T-helper 2 cell (primary cell): ENCODE results near the gene BBS5.
"Not testable (repeated sequence)": the region's sequence is repeated elsewhere in the genome, so short reads cannot be mapped to it uniquely, and the experiment has no call there.

Experiments
- DNase-seq, 5 experiments: peaks; one replicate each; pipeline versions ENCODE4 v3.0.0 to v3.0.0-alpha.2; 2012 to 2022
- total RNA-seq, 2 donors: gene quantifications; one replicate each; lab custom pipeline; 2026; lab: John Stamatoyannopoulos, UW

Gene BBS5
- 1.4 to 2.5 reads per million in 2 donors for total RNA-seq

DNA sequence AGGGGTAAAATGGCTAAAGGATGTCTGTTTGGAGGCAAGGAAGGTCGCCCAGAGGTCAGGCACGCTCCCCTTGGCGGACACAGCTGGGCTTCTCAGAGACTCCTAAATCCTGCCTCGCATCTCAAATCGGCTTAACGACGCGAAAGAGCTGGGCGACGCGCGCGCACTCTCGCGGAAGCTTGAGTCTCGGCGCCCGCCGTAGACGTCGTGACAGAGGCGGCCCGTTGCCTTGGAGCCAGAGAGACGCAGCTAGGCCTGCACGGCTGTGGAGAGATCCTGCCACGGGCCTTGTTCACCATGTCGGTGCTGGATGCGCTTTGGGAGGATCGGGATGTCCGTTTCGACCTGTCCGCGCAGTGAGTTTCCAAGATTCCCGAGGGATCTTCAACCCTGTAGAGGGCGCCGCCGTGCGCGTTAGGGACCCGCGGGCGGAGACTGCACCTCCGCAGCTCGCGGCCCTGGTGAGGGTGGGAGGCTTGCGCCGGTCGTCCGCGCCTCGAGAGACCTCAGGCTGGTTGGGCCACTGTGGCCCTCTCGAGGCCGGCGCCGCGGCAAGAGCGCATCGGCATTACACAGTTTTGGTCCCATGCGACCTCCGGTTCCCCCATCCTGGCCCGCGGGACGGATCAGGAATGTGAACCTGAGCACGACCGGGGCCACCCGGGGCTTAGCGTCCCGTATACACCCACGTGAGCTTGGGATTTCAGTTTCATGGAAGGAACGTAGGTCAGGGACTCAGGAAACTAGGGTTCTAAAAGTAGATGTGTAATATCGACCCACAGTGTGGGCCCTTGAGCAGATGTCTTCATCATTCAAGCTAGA, at the start of gene BBS5:
Gene BBS5, plus strand, starts transcription at position 238 of the 822 bp plus-strand sequence. Its CDS starts 60 bp downstream, at position 298.
- peak; percentile 20 to 86 (median 49) for DNase-seq

DNA sequence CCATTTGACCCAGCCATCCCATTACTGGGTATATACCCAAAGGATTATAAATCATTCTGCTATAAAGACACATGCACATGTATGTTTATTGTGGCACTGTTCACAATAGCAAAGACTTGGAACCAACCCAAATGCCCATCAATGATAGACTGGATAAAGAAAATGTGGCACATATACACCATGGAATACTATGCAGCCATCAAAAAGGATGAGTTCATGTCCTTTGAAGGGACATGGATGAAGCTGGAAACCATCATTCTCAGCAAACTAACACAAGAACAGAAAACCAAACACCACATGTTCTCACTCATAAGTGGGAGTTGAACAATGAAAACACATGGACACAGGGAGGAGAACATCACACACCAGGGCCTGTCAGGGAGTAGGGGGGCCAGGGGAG, 47.5 kb upstream of the BBS5 start:
- DNase-seq: not testable (repeated sequence)

DNA sequence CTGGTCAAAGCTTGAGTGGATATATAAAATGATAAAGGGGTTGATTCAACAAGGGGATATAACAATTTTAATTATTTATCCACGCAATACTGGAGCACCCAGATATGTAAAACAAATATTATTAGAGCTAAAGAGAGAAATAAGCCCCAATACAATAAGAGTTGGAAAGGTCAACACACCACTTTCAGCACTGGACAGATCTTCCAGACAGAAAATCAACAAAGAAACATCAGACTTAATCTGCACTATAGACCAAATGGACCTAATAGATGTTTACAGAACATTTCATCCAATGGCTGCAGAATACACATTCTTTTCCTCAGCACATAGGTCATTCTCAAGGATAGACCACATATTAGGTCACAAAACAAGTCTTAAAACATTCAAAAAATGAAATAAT, 45.1 kb upstream of the BBS5 start:
- not testable (repeated sequence) for DNase-seq

DNA sequence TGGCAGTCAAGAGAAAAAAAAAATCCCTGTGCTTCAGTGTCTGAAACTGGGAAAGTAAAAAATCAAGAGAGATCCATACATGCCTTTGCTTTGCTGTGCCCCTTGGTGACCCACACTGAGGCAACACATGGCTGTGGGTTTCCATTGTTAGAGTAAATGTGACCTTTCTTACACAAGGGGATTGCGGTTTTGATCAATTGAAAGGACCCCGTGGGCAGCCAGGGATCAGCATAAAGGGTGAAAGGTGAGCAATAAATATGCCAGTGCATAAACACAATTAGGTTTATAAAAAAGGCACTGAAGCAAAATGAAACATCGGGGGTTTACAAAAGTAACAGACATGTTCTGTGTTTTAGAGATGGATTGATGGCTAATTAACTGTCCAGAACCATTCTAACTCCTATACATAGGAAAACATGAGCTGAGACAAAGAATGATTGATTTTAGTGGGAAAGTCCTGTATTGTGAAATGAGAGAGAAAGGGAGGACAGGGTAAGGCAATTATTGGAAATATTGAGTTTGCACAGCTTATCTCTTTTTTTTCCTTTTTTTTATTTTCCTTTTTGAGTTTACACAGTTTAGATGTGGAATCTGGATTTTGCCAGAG, 40.7 kb upstream of the BBS5 start:
- DNase-seq: no peak

DNA sequence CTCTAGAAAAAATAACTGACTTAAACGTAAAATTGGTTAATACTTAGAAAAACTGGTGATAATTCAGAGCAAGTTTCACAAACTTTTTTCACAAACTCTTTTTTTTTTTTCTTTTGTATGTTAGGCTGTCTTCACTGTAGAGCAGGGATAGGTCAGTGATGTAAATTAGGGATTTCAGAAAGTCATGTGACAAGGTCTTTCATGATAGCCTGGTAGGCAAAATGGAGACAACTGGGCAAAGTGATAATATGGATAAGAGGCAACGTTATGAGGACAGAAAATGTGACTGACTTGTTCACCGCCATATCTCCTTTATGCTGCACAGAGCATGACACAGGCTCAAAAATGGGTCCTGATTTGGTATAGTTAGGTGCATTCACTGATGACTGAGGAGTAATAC, 39.4 kb upstream of the BBS5 start:
- DNase-seq: no peak

DNA sequence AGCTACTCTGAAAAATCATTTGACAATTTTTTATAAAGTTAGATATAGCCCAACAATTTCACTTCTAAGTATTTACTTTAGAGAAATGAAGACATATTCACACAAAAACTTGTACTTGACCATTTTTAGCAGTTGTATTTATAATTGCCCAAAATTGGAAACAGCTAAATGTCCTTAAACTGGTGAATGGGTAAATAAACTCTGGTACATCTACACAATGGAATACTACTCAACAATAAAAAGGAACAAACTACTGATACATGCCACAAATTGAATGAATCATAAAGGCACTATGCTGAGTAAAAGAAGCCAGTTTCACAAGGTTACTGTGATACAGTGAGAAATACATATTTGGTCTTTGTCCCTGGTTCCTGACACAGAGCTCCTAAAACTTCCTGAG, 32.8 kb upstream of the BBS5 start:
- no peak for DNase-seq

DNA sequence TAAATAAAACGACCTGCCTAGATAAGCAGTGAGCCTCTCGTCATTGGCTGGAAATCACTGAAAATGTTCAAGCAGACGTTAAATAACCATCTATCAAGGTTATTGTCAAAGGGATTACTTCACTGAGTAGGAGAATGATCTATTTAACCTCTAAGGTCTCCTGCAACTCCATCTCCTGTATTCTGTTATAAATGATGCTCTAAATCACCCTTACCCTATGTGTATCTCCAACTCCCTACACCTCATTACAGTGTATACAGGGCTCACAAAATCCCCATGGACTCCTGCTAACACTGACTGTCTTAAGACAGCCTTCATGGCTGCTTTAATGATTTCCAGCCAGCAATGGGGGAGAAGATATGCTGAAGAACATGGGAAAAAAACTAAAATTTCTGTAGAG, 31.0 kb upstream of the BBS5 start:
- DNase-seq: no peak

DNA sequence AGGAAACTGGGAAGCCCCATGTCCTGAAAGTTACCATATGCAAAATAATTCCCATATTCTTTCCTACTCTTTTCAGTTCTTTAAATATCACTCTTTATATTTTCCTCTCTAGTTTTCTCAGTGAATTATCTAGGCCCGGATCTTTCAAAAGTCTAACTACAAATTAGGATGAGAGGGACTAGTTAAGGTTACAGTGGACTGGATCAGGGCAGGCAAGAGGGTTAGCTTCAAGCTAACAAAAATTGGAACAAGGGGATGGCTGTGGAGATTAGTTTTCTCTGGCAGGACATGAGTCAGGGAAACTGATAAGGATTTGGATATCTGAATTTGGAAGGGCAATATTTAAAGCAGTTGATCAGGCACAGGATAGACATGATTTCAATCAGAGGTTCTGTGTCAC, 30.4 kb upstream of the BBS5 start:
- no peak for DNase-seq

DNA sequence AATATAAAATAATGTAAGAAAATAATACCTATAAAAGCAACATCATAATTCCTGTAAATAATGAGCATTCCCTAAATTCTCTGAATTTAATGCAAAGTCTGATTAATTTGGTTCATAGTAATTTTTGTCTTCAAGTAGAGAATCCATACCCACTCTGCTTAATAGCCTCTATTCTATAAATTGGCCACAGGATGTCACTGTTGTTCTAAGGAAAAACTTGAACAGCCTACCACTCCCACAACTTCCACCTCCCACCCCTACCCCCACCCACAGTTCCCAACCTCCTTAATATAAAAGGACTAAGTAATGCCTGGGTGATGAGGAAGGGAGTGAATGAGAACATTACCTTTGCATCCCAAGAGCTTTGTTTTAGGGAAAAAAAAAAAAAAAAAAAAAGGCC, 27.2 kb upstream of the BBS5 start:
- peak in 1 of 5 experiments; percentile 34 for DNase-seq

DNA sequence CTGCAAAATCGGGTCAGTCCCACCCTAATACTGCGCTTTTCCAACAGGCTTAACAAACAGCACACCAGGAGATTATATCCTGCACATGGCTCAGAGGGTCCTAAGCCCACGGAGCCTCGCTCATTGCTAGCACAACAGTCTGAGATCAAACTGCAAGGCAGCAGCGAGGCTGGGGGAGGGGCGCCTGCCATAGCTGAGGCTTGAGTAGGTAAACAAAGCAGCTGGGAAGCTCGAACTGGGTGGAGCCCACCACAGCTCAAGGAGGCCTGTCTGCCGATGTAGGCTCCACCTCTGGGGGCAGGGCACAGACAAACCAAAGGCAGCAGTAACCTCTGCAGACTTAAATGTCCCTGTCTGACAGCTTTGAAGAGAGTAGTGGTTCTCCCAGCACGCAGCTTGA, 26.2 kb upstream of the BBS5 start:
- not testable (repeated sequence) for DNase-seq

DNA sequence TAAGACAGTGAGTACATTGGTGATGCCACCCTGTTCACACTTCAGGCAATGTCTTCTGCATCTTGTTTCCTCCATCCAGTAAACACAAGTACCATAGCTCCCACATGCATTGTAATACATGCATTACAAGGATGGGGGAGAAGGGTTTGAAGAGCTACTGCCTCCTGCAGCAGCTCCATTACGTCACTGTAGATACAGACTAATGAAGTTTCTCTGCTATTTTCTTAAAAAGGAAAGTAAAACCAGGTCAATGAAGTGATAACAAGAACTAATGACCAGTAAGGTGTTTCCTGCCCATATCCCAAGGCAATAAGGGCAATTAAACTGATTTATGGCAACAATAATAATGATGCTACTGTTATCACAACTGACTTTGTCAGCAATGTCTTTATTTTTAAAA, 18.2 kb upstream of the BBS5 start:
- DNase-seq: no peak

DNA sequence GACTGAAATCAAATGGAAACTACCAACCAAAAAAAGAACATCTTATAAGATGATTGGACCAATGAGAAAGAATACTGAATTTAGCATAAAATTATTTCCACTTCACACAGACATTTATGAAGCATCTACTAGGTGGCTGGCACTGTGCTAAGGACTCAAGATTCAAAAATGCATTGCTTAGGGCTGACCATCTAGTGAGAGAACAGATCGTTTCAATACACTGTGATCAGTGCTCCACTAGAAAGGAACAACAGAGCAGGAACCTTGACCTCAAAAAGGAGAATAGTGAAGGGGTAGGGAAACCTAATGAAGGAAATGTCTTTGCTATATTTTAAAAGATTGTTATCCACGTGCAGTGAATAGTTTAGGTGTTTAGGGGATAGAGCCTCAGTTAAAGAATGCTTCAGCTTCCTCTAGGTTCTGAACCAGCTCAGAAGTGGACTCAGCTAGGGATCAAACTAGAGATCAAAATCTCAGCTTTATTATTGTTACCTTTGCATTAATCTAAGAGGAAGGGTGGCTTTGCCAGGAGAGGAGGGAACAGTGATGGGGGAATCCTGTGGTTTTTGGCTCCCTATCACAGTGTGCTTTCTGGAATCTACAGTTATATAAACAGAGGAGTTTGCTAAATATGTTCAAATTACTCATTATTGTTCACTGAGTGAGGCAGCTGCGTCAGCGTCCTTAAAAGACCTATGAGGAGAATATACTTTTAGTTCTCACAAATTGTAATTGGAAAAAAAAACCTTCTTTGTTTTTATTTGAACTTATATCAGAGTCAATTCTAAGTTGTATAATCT, 16.2 kb upstream of the BBS5 start:
- DNase-seq: no peak

DNA sequence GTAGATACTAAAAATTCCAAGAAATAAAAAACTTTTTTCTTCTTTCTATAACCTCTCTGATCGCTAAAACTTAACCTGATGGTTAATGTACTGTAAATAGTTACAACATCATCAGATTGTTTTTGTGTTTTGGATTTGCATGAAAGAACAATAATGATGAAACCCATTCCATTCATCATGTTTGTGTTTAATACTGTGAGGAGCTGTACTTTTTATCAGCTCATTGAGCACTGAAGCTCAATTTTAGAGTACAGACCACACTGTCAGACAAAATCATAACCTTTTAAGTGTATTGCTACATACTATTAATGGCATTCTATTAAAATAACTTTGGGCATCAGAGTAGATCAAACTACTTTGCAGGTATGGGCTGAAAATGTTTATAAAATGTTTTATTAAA, 14.8 kb upstream of the BBS5 start:
- no peak for DNase-seq

DNA sequence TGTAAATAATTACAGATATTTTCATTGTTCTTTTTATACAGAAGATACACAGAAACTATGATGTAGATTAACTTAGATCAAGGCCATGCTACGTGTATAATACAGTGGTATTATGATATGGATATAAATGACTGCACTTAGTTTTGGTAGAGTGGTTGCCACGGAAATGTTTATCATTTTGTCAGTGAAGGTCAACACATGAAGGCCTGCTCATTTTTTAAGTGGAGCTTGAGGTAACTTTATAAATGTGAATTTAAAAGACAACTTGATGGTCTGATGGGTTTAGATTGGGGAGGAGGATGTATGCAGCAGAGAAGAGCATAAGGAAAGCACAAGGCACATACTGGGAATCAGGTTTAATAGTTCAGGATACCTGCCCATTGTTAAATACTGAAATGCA, 14.4 kb upstream of the BBS5 start:
- DNase-seq: peak in 1 of 5 experiments; percentile 62

DNA sequence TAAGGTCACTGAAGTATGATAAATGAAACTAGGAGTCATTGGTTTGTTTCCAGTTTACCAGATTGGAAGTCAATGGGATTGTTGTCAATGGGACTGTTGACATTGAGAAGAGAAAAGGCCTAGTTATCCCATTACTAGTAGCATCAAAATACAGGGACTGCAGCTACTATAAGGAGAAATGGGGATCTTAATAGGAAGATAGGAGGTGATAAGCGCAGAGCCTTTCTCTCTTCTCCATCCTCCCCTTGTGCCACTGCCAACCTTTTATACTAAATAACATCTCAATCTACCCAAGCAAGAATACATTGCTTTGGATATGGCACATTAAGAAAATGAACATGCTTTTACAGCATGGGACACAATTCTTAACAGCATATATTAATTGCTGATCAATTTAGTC, 10.5 kb upstream of the BBS5 start:
- no peak for DNase-seq

DNA sequence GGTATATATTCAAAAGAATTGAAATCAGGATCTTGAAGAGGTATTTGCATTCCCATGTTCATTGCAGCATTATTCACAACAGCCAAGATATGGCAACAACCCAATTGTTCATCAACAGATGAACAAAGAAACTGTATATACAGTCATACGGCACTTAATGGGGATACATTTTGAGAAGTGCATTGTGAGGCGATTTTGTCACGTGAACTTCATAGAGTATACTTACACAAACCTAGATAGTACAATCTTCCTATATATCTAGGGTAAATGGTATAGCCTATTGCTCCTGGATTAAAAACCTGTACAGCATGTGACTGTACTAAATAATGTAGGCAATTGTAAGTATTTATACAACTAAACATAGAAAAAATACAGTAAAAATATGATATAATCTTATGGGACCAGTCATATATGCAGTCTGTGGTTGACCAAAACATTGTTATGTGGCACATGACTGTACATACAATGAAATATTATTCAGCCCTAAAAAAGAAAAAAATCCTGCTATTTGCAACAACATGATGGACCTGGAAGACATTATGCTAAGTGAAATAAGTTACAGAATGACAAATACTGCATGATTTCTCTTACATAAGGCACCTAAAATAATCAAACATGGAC, 9.2 kb upstream of the BBS5 start:
- DNase-seq: peak in 1 of 5 experiments; percentile 17

DNA sequence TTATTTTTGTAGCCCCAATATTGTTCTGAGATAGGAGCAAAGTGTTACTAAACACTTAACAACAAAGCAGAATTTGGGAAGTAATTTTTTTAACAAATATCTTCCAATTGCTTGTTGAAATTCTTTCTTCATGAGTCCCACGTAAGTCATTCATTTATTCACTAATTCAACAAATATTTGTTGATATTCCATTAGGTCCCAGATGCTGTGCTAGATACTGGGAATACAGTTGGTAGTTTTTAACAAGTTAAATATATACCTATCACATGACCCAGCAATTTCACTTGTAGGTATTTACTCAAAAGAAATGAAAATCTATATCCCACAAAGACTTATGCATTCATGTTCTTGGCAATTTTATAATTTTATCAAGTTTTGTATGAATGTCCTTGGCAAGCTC, 7.0 kb upstream of the BBS5 start:
- DNase-seq: no peak

DNA sequence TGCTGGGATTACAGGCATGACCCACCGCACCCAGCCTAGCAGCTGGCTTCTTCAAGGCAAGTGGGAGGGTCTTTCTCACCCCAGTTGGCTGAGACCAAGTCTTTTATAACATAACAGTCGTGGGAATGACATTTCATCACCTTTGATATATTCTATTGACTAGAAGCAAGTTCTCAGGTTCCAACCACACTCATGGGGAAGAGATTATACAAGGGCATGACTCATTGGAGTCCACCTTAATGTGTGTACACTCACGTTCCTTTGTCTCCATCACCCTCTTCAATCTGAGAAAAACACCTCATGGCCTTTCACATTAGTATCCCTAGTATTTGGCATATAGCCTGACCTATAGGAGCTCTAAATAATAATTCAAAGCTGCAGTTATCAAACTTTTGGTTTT, 2.8 kb upstream of the BBS5 start:
- DNase-seq: no peak

DNA sequence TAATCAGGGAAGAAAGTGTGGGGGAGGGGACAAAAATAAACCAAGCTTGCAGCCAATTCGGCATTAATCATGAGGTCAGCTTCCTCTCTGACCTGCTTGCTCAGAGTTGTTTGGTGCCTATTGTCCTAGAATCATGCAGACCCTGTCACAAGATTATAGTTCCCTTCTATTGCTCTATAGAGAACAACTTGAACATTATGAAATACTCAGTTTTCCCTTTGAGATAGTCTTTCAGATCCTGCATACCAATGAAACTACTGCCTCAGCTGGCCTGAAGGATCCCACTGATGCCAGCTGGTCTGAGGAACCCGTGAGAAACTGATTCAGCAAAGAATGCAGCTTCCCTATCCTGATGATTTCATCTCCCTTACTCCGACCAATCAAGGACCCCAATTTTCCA, 955 bp upstream of the BBS5 start:
- DNase-seq: no peak

DNA sequence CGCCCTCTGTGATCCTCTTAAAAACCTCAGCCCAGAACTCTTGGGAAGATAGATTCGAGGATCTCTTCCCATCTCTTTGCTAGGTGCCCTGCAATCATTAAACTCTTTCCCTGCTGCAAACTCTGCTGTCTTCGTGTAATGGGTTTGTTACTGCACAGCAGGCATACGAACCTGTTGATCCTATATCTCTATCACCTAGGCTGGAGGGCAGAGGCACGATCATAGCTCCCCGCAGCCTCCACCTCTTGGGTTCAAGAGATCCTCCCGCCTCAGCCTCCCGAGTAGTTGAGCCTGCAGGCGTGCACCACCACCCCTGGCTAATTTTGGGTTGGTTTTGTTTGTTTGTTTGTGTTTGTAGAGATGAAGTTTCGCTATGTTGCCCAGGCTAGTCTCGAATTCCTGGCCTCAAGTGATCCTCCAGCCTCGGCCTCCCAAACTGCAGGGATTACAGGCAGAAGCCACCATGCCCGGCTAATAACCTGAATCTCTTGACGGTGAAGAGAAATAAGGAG, 493 bp upstream of the BBS5 start:
- no peak for DNase-seq

DNA sequence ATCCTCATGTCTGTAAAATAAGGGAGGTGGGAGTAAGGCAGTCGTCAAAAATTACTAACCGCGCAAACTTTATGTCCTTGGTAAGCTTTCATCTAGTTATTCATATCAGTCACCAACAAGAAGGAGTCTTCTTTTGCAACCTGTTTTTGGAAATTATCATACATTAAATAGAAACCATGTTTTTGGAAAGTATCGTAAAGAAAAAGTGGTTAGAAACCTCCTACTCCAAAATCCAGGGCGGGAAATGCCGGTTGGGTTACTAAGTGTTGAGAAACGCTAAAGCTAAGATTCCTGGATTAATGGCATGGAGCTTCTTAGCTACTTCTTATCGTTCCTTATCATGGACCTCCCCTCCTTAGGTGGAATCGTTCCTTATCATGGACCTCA, 778 bp downstream of the BBS5 start:
- no peak for DNase-seq

DNA sequence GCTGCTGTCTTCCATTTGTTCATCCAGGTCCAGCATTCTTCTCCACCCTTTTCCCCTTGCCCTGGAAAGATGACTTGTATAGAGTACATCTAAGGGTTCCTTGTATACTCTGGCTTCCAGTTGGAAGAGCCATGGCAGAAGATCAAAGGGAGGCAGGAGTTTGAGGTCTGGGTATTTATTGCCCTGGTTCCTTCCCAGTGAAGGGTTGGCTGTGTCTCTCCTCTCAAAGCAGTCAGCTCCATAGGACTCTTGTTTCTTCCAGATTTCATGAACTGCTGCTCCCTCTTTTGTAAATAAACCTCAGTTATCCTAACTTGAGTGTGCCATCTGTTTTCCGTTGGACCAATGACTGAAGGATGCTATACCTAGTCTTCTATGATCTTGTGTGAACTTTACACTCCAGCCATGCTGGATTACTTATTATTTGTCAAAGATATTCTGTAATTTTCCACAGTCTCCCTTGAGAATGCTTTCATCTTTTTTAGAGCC, 6.4 kb downstream of the BBS5 start:
- DNase-seq: no peak

DNA sequence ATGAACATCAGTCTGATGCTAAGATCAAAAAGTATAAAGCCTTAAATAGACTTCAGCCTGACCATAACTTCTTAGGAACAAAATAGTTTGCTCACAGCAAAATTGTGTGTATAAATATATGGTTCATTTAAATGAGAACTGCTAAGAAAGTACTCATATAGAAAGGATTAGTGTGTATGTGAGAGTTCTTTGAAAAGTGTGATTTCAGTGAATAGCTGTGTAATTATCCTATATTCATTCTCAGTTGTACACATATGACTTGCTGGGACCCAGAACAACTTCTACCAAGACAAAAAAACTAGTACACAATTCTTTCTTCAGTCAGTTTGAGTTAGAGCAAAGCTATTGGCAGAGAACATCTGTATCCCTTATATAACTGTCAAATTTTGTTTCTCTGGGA, 7.2 kb downstream of the BBS5 start:
- no peak for DNase-seq
